GM18858 (cell line): Measurements from ENCODE around the gene NECTIN2.
"Not testable (repeated sequence)": the region's sequence is repeated elsewhere in the genome, so short reads cannot be mapped to it uniquely, and the experiment has no call there.

Experiments used
- ATAC-seq: cut with Tn5 transposase; IDR thresholded peaks from one replicate; pipeline ENCODE4 v1.9.1; 2021; ENCODE audit not compliant: unreplicated experiment

The NECTIN2 gene

DNA sequence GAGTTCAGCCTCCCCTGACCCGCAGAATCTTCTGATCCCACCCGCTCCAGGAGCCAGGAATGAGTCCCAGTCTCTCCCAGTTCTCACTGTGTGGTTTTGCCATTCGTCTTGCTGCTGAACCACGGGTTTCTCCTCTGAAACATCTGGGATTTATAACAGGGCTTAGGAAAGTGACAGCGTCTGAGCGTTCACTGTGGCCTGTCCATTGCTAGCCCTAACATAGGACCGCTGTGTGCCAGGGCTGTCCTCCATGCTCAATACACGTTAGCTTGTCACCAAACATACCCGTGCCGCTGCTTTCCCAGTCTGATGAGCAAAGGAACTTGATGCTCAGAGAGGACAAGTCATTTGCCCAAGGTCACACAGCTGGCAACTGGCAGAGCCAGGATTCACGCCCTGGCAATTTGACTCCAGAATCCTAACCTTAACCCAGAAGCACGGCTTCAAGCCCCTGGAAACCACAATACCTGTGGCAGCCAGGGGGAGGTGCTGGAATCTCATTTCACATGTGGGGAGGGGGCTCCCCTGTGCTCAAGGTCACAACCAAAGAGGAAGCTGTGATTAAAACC lies 58.4 kb downstream of the NECTIN2 start:
- no peak for ATAC-seq

GRCh38 chr19:44905437-44906160 lies 59.5 kb downstream of the NECTIN2 start, which contains the start of gene APOE:
Gene APOE, plus strand, starts transcription at chr19:44905796. Its CDS starts 829 bp downstream, at chr19:44906625.
- no peak for ATAC-seq

- ATAC-seq, result no peak
Observed at GRCh38 chr19:44907613-44908012, 61.5 kb downstream of the NECTIN2 start.

DNA sequence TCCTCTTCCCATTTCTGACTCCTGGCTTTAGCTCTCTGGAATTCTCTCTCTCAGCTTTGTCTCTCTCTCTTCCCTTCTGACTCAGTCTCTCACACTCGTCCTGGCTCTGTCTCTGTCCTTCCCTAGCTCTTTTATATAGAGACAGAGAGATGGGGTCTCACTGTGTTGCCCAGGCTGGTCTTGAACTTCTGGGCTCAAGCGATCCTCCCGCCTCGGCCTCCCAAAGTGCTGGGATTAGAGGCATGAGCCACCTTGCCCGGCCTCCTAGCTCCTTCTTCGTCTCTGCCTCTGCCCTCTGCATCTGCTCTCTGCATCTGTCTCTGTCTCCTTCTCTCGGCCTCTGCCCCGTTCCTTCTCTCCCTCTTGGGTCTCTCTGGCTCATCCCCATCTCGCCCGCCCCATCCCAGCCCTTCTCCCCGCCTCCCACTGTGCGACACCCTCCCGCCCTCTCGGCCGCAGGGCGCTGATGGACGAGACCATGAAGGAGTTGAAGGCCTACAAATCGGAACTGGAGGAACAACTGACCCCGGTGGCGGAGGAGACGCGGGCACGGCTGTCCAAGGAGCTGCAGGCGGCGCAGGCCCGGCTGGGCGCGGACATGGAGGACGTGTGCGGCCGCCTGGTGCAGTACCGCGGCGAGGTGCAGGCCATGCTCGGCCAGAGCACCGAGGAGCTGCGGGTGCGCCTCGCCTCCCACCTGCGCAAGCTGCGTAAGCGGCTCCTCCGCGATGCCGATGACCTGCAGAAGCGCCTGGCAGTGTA lies 62.2 kb downstream of the NECTIN2 start:
- no peak for ATAC-seq

GRCh38 chr19:44908836-44909261 lies 62.8 kb downstream of the NECTIN2 start:
- ATAC-seq, result no peak

DNA sequence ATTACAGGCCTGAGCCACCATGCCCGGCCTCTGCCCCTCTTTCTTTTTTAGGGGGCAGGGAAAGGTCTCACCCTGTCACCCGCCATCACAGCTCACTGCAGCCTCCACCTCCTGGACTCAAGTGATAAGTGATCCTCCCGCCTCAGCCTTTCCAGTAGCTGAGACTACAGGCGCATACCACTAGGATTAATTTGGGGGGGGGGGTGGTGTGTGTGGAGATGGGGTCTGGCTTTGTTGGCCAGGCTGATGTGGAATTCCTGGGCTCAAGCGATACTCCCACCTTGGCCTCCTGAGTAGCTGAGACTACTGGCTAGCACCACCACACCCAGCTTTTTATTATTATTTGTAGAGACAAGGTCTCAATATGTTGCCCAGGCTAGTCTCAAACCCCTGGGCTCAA lies 63.7 kb downstream of the NECTIN2 start:
- no peak for ATAC-seq

- ATAC-seq, result not testable (repeated sequence)
Observed at GRCh38 chr19:44911896-44912295, 65.8 kb downstream of the NECTIN2 start.

- ATAC-seq, result no peak
Observed at GRCh38 chr19:44912854-44913253, 66.8 kb downstream of the NECTIN2 start.

DNA sequence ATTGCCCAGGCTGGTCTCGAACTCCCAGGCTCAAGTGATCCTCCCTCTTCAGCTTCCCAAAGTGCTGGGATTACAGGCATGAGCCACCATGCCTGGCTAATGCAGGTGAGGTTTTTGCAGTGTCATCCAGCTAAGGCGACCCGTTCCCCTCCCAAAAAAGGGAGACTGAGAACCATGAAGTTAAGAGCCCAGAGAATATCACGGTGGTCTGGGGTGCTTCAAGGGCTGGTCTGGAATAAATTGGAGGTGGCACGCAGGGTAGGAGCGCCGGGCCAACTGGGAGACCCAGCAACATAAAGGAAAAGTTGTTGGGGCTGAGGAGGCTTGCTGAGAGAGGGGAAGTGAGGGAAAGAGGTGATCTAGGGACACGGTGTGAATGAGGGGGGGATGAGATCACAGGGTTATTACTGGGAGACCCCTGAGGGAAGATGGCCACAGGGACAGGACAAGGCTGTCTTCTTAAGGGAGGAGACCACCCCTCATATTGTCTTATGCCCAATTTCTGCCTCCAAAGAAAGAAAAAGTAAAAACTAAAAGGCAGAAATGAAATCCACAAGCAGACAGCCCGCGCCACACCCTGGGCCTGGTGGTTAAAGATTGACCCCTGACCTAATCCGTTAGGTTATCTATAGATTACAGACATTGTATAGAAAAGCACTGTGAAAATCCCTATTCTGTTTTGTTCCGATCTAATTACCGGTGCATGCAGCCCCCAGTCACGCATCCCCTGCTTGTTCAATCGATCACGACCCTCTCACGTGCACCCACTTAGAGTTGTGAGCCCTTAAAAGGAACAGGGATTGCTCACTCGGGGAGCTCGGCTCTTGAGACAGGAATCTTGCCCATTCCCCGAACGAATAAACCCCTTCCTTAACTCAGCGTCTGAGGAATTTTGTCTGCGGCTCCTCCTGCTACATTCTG lies 67.7 kb downstream of the NECTIN2 start:
- ATAC-seq, result not testable (repeated sequence)

DNA sequence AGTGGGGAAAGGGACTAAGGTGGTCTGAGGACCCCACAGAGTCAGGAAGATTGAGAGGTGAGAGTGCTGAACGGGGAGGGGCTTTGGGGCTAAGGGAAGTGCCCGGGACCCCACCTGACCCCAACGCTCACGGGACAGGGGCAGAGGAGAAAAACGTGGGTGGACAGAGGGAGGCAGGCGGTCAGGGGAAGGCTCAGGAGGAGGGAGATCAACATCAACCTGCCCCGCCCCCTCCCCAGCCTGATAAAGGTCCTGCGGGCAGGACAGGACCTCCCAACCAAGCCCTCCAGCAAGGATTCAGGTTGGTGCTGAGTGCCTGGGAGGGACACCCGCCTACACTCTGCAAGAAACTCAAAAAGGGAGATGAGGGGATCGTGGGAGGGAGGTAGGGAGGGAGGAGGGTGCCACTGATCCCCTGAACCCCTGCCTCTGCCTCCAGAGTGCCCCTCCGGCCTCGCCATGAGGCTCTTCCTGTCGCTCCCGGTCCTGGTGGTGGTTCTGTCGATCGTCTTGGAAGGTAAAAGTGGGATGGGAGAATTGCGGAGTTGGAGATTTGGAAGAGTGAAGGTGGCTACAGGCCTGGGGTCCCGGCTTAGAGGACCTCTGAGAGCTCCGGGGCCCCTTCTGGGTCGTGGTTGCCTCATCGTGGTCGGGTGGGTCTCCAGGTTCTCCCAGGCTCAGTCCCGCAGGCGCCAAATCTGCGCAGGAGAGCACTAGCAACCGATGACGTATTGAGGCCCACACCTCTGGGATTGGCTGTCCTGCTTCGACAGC lies 68.5 kb downstream of the NECTIN2 start, which contains the start of gene APOC1:
APOC1 (plus strand) TSS at position 176 of the 774 bp plus-strand sequence; CDS start at position 460, 284 bp downstream.
- ATAC-seq, result not testable (repeated sequence)

DNA sequence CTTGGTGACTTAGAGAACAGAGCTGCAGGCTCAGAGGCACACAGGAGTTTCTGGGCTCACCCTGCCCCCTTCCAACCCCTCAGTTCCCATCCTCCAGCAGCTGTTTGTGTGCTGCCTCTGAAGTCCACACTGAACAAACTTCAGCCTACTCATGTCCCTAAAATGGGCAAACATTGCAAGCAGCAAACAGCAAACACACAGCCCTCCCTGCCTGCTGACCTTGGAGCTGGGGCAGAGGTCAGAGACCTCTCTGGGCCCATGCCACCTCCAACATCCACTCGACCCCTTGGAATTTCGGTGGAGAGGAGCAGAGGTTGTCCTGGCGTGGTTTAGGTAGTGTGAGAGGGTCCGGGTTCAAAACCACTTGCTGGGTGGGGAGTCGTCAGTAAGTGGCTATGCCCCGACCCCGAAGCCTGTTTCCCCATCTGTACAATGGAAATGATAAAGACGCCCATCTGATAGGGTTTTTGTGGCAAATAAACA lies 78.2 kb downstream of the NECTIN2 start:
- ATAC-seq, result no peak

- no peak for ATAC-seq
Observed at GRCh38 chr19:44925114-44925891, 79.2 kb downstream of the NECTIN2 start.

GRCh38 chr19:44926245-44927077 lies 80.4 kb downstream of the NECTIN2 start:
- not testable (repeated sequence) for ATAC-seq

- ATAC-seq, result no peak
Observed at GRCh38 chr19:44927746-44928145, 81.6 kb downstream of the NECTIN2 start.

GRCh38 chr19:44930088-44930487 lies 84.0 kb downstream of the NECTIN2 start:
- ATAC-seq, result no peak

DNA sequence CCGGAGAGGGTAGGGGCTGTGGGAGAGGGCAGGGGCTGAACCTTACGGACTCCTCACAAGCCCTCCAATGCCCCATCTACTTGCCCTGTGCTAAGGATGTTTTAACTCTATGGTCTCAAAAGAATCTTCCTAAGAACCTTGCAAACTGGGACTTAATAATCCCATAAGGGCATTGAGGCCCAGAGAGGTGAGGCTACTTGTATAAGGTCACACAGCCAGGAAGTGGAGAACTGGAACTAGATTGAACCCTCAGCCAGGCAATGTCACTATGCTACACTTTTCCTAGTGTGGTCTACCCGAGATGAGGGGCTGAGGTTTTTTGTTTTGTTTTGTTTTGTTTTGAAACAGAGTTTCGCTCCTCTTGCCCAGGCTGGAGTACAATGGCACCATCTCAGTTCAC lies 85.4 kb downstream of the NECTIN2 start:
- ATAC-seq, result no peak
